ENCODE measurements around the gene PXDN.
"Not testable (repeated sequence)": the region's sequence is repeated elsewhere in the genome, so short reads cannot be mapped to it uniquely, and the experiment has no call there.

Gene PXDN

DNA sequence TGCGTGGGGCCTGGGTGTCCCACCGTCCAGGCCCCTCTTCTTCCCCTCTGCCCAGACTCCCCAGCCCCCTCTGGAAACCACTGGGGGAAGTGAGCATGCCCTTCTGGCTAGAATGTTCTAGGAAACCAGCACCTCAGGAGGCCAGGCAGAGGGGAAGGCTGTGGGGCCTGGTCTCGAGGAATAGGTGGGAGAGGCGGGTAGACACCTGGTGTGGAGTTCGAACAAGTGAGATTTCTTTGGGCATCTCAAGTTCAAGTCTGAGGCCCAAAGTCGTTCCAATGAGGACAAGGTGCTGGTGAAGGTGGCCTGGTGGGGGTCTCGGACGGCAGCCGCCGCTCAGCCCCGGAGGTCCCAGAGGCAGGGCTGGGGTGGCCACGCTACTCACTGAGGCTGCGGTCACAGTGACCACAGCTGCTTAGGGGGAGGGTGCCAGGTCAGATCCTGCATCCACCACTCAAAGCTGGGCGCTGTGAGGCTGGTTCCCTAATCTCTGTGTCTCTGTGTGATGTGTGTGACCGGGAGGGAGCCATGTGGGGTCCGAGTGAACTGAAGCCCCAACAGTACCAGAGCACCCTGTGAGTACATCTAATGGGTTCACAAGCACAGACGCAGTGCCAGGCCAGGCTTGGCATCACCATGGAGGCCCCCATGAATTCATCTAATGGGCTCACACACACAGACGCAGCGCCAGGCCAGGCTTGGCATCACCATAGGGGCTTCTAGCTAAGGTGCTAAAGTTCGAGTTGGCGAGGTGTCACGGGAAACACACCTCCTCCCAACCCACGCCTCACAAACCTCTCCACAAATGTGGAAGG, 26.5 kb upstream of the PXDN start:
- no peaks in the 10 kb centered on the region for H3K36me3 Mint-ChIP-seq (ENCODE audit: insufficient read depth)
- no peaks in the 10 kb centered on the region for H3K9me3 Mint-ChIP-seq
- ATAC-seq (replicated peaks) (no peak), DNase-seq (no peak)
- no peak overlapping the region for H3K4me3 Mint-ChIP-seq
- no peaks in the 10 kb centered on the region for H3K4me1 Mint-ChIP-seq (ENCODE audit: low read depth in 2 of 2)
- H3K27me3 Mint-ChIP-seq, result peaks cover 0 to 16% of the 10 kb centered on the region in 2 donors
- no peak overlapping the region for H3K27ac Mint-ChIP-seq

DNA sequence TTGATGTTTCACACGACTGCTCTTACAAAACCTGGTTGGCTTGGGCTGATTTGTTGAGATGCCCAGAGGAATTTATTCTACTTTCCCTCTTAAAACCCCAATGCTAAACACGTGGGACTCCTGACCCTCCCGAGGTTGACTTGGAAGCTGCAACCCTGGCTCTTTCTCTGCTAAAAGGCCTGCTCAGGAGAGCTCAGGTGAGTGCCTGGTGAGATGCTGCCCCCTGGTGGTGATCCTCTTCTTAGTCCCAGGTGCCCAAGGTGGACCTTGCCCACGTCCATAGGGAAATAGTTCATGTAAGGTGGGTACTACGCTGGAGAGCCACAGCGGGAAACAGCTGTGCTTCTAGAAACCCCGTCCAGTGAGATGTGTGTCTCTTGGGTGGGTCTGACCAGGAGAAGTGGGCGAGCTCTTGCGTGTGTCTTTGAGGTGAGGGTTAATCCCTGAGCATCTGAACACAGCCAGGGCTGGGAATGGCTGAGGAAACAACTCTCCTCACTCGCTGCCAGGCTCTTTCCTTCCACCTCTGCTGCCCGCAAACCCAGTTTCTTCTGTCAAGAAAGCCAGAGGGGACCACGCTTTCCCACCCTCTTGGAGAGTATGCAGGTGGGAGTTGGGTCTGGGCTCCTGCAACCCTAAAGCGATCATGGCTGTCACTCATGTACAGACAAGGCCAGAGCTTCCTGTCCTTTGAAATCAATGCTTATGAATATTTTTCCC, 25.5 kb upstream of the PXDN start:
- no peaks in the 10 kb centered on the region for H3K36me3 Mint-ChIP-seq (ENCODE audit: insufficient read depth)
- H3K27ac Mint-ChIP-seq, result peak overlapping the region in 1 of 2 donors; percentile 41
- ATAC-seq (replicated peaks), result peak; percentile 26
- H3K9me3 Mint-ChIP-seq, result no peaks in the 10 kb centered on the region
- H3K4me1 Mint-ChIP-seq (ENCODE audit: low read depth in 2 of 2), result no peaks in the 10 kb centered on the region
- H3K4me3 Mint-ChIP-seq, result no peak overlapping the region
- DNase-seq, result no peak
- peaks cover 0 to 16% of the 10 kb centered on the region in 2 donors for H3K27me3 Mint-ChIP-seq

DNA sequence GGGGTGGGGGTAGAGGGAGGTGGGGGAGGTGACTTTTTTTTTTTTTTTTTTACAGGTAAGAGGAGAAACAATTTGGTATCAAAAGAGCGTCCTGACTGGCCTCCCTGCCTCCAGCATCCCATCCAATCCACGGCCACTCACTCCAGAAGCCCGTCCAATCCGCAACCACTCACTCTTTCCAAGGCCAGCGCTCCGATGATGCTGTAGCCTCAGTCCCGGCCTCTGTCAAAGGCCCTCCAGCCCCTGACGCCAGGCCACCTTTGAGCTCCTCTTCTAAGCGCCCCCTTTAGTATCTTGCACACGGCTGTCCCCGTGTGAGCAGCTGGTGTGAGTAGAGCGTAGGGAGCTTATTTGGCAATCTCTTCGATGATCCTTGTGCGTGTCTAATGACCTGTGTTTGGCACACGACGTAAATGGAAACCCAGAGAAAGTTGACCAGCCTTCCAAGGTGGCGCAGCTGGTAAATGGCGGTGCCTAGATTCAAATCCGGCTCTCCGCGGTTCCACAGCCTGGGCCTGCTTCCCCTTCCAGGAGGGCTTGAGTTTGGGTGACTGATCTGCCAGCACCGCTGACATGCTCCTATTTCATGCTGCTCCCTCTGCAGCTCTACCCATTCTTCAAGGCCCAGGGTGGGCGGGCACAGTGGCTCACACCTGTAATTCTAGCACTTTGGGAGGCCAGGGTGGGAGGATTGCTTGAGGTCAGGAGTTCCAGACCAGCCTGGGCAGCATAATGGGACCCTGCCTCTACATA, 23.8 kb upstream of the PXDN start:
- Mint-ChIP-seq H3K4me3 (no peak overlapping the region), H3K9me3 (no peaks in the 10 kb centered on the region), H3K4me1 (ENCODE audit: low read depth in 2 of 2) (no peaks in the 10 kb centered on the region), H3K36me3 (ENCODE audit: insufficient read depth) (no peaks in the 10 kb centered on the region), H3K27ac (no peak overlapping the region), H3K27me3 (peaks cover 0 to 16% of the 10 kb centered on the region in 2 donors)
- ATAC-seq (replicated peaks), result no peak
- no peak for DNase-seq

DNA sequence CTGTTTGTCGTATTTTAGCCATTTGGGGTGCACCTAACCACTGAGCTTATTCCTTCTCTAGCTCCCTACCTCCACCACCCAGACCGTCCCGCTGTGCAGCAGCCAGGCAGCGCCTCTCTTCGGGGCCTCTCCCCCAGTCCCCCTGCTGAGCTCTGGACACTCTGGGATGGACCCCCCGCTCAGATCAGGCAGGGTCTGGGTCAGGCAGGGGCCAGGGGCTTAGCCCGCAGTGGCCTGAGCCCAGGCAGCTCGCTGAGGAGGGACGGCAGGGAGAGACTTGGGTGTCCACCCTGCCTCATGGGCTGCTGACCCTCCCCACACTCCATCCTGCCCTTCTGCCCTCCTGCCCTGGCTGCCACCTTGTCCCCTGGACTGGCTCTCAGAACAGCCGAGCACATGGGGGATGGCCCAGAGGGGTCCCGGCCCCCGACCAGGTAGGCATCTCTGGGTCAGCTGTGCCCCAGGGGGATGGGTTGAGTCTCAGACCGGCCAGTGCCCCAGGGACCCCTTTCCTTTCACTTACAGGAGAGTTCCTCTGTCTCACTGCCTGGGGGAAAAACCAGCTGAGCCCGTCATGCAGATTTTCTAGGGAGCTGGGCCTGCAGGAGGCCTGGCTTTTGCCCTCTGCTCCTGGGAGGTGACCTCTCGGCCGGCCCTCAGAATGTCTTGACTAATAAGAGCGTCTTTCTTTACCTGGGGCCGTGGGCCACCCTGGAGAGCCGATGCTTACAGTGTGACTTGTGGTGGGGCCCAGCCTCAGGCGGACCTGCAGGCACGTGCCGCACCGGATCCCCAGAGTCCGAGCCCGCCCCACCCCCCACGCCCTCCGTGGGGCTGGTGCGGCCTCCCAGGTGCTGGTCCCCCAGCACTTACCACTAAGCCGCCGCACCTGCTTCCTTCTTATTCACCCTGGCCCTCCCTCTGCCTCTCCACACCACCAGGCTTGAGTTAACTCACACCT, 22.8 kb upstream of the PXDN start:
- no peaks in the 10 kb centered on the region for H3K4me1 Mint-ChIP-seq (ENCODE audit: low read depth in 2 of 2)
- H3K4me3 Mint-ChIP-seq, result no peak overlapping the region
- DNase-seq (no peak), ATAC-seq (replicated peaks) (no peak)
- H3K9me3 Mint-ChIP-seq, result no peaks in the 10 kb centered on the region
- H3K27me3 Mint-ChIP-seq, result peaks cover 0 to 16% of the 10 kb centered on the region in 2 donors
- H3K27ac Mint-ChIP-seq, result no peak overlapping the region
- no peaks in the 10 kb centered on the region for H3K36me3 Mint-ChIP-seq (ENCODE audit: insufficient read depth)

DNA sequence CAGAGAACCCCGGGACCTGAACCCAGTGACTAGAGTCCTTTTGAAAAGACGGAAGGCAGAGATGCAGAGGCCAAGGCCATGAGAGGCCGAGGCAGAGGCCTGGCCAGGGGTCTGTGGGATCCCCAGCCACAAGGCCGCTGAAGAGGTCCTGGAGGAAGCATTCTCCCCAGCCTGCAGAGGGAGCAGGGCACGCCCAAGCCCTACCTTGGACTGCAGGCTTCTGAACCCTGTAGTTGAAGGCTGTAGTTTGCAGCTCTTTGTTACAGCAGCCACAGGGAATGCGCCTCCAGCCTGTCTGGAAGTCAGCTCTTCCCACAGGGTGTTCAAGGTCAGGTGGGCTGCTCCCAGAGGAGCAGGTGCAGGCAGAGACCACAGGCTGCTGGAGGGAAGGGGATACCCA, 22.1 kb upstream of the PXDN start:
- Mint-ChIP-seq H3K4me1 (ENCODE audit: low read depth in 2 of 2) (no peaks in the 10 kb centered on the region), H3K27me3 (peaks cover 0 to 16% of the 10 kb centered on the region in 2 donors), H3K36me3 (ENCODE audit: insufficient read depth) (no peaks in the 10 kb centered on the region), H3K9me3 (no peaks in the 10 kb centered on the region), H3K4me3 (no peak overlapping the region), H3K27ac (no peak overlapping the region)
- DNase-seq (no peak), ATAC-seq (replicated peaks) (no peak)

DNA sequence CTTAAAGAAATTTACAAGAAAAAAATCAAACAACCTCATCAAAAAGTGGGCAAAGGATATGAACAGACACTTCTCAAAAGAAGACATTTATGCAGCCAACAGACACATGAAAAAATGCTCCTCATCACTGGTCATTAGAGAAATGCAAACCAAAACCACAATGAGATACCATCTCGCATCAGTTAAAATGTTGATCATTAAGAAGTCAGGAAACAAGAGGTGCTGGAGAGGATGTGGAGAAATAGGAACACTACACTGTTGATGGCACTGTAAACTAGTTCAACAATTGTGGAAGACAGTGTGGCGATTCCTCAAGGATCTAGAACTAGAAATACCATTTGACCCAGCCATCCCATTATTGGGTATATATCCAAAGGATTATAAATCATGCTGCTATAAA, 20.9 kb upstream of the PXDN start:
- peaks cover 0 to 16% of the 10 kb centered on the region in 2 donors for H3K27me3 Mint-ChIP-seq
- ATAC-seq (replicated peaks); H3K27ac Mint-ChIP-seq; H3K9me3 Mint-ChIP-seq; DNase-seq; H3K36me3 Mint-ChIP-seq (ENCODE audit: insufficient read depth); H3K4me1 Mint-ChIP-seq (ENCODE audit: low read depth in 2 of 2); H3K4me3 Mint-ChIP-seq: not testable (repeated sequence)

DNA sequence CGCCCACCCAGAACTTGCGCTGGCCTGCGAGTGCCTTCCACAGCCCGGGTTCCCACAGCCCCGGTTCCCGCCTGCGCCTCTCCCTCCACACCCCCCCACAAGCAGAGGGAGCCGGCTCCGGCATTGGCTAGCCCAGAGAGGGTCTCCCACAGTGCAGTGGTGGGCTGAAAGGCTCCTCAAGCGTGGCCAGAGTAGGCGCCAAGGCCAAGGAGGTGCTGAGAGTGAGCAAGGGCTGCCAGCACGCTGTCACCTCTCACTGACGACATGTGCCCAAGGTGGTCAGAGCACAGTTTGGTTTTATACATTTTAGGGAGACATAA, 15.3 kb upstream of the PXDN start:
- Mint-ChIP-seq H3K27me3 (peaks cover 0 to 27% of the 10 kb centered on the region in 2 donors), H3K4me3 (no peak overlapping the region), H3K4me1 (ENCODE audit: low read depth in 2 of 2) (no peaks in the 10 kb centered on the region), H3K36me3 (ENCODE audit: insufficient read depth) (no peaks in the 10 kb centered on the region), H3K27ac (no peak overlapping the region), H3K9me3 (peaks cover 2 to 8% of the 10 kb centered on the region in 2 donors)
- DNase-seq (no peak), ATAC-seq (replicated peaks) (no peak)

DNA sequence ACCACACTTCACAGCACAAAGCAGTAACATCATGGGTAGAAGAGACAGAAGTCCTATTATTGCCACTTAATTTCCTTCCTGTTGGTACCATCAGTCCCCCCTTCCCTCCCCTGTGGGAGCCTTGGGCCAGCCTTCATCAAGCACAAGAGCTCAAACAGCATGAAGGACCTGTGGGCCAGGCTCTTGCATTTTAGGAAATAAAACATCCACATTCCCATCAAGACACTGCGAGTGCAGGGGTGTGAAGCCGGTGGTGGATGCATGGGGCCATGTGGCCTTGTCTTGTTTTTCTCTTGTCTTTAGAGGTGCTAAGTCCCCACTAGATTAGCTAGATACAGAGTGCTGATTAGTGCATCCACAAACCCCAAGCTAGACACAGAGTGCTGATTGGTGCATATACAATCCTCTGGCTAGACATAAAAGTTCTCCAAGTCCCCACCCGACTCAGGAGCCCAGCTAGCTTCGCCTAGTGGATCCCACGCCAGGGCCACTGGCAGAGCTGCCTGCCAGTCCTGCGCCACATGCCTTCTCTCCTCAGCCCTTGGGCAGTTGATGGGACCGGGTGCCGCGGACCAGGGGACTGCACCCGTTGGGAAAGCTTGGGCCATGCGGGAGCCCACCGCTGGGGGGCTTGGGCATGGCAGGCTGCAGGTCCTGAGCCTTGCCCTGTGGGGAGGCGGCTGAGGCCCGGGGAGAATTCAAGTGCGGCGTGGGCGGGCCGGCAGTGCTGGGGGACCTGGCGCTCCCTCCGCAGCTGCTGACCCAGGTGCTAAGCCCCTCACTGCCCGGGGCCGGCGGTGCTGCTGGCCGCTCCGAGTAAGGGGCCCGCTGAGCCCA, 14.7 kb upstream of the PXDN start:
- Mint-ChIP-seq H3K27me3 (peaks cover 0 to 27% of the 10 kb centered on the region in 2 donors), H3K9me3 (peaks cover 2 to 8% of the 10 kb centered on the region in 2 donors), H3K27ac (no peak overlapping the region), H3K4me3 (no peak overlapping the region), H3K36me3 (ENCODE audit: insufficient read depth) (no peaks in the 10 kb centered on the region), H3K4me1 (ENCODE audit: low read depth in 2 of 2) (no peaks in the 10 kb centered on the region)
- ATAC-seq (replicated peaks), result no peak
- no peak for DNase-seq

DNA sequence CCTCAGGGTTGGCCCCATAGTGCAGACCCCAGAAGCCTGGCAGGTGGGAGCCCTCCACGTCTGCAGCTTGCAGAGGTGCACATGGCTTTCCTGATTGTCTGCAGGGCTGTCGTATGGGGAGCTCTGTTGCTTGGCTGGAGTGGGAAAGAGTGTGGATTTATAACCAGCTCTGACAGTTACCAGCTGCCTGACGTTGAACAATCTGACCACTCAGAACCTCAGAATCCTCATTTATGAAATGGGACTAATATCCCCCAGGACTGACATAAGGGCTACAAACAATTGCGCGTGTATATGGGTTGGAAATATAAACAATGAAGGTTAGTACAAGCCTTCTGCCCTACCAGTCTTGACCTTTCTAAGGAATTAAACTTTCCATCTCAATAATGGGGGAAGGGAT, 13.9 kb upstream of the PXDN start:
- DNase-seq (no peak), ATAC-seq (replicated peaks) (no peak)
- Mint-ChIP-seq H3K4me1 (ENCODE audit: low read depth in 2 of 2) (no peaks in the 10 kb centered on the region), H3K36me3 (ENCODE audit: insufficient read depth) (no peaks in the 10 kb centered on the region), H3K27me3 (peaks cover 0 to 27% of the 10 kb centered on the region in 2 donors), H3K9me3 (peaks cover 2 to 8% of the 10 kb centered on the region in 2 donors), H3K4me3 (no peak overlapping the region), H3K27ac (no peak overlapping the region)

DNA sequence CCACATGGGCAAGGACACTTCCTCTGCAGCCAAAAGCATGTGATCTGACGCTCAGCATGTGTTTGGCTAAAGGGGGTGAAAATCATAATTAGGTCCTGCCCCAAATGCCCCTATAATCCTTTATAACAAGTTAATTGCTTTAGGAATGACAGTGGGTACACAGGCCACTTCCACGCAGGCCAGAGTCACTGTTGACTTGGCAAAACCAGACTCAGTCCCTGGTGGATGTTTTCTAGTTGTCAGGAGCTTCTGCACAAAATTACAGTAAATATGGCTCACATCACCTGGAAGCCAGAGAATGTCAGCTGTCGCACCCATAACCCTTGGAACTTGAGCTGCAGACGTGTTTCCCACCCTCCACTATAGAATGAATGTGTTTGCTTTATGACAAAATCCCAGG, 13.3 kb upstream of the PXDN start:
- no peak for ATAC-seq (replicated peaks)
- H3K9me3 Mint-ChIP-seq, result peaks cover 2 to 8% of the 10 kb centered on the region in 2 donors
- H3K4me3 Mint-ChIP-seq, result no peak overlapping the region
- no peak overlapping the region for H3K27ac Mint-ChIP-seq
- H3K36me3 Mint-ChIP-seq (ENCODE audit: insufficient read depth), result no peaks in the 10 kb centered on the region
- no peaks in the 10 kb centered on the region for H3K4me1 Mint-ChIP-seq (ENCODE audit: low read depth in 2 of 2)
- peaks cover 0 to 27% of the 10 kb centered on the region in 2 donors for H3K27me3 Mint-ChIP-seq
- no peak for DNase-seq

DNA sequence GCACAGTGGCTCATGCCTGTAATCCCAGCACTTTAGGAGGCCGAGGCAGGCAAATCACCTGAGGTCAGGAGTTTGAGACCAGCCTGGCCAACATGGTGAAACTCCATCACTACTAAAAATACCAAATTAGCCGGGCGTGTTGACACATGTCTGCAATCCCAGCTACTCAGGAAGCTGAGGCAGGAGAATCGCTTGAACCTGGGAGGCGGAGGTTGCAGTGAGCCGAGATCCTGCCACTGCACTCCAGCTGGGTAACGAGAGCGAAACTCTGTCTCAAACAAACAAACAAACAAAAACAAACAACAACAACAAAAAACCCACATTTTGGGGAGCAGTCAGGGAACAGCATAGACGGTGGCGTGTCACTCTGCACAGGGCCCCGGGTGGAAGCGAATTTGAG, 12.8 kb upstream of the PXDN start:
- H3K27ac Mint-ChIP-seq; ATAC-seq (replicated peaks); H3K9me3 Mint-ChIP-seq; H3K4me1 Mint-ChIP-seq (ENCODE audit: low read depth in 2 of 2); H3K4me3 Mint-ChIP-seq; H3K36me3 Mint-ChIP-seq (ENCODE audit: insufficient read depth); DNase-seq: not testable (repeated sequence)
- H3K27me3 Mint-ChIP-seq, result peaks cover 0 to 27% of the 10 kb centered on the region in 2 donors

DNA sequence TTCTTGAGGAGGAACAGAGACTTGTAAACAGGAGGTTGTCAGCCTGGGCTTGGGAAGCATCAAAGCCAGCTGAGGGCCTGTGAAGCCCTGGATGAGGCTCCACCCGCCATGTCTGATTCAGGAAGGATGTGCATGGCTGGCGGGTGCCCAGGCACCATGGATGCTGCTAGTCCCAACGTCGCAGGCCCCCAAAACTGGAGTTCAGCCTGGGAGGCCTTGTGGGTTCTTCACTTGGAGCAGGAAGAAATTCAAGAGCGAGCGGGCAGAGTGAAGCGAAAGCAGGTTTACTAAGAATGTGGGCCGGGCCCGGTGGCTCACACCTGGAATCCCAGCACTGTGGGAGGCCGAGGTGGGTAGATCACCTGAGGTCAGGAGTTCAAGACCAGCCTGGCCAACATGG, 12.1 kb upstream of the PXDN start:
- no peak for DNase-seq
- H3K9me3 Mint-ChIP-seq, result peaks cover 5 to 8% of the 10 kb centered on the region in 2 donors

More for the DNA sequence above, 12.1 kb upstream of the PXDN start:
- no peaks in the 10 kb centered on the region for H3K4me1 Mint-ChIP-seq (ENCODE audit: low read depth in 2 of 2)
- peaks cover 0 to 27% of the 10 kb centered on the region in 2 donors for H3K27me3 Mint-ChIP-seq
- ATAC-seq (replicated peaks), result no peak
- H3K27ac Mint-ChIP-seq, result no peak overlapping the region
- H3K36me3 Mint-ChIP-seq (ENCODE audit: insufficient read depth), result no peaks in the 10 kb centered on the region
- no peak overlapping the region for H3K4me3 Mint-ChIP-seq
